NCI-H510A (cell line): Measurements from ENCODE around the gene CREB3L1.
"Not testable (repeated sequence)": the region's sequence is repeated elsewhere in the genome, so short reads cannot be mapped to it uniquely, and the experiment has no call there.

Source experiments
- DNase-seq: peaks from one replicate; lab custom pipeline; 2025; lab: John Stamatoyannopoulos, UW

CREB3L1 gene

GRCh38 chr11:46296528-46297448, 19.3 kb downstream of the CREB3L1 start:
- no peak for DNase-seq

DNA sequence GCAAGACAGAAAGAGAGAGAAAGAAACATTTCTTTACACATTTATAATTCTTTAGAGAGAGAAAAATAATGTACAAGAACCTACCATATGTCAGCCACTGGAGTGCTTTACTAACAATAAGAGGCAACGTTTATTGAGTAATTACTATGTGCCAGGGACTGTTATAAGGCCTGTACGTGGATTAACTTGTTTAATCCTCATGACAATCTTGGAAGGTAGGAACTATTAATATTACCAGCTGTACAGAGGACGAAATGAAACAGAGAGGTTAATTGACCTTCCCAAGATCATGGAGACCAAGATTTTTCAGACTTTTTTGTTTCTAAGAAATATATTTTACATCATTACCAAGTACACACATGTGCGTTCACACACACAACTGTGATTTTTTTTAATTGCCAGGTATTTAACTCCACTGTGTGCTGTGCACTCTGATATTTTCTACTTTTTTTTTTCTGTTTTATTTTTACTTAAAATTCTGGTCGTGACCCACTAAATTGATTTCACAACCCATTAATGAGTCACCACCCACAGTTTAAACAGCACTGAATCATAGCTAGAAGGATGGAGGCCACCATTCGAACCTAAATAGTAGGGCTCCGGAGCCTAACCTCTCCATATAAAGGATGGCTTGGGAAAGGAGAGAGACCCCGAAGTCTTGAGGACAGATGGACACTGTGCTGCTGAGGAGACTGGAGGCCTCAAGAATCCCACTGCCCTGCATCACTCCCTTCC, 21.4 kb downstream of the CREB3L1 start:
- no peak for DNase-seq

DNA sequence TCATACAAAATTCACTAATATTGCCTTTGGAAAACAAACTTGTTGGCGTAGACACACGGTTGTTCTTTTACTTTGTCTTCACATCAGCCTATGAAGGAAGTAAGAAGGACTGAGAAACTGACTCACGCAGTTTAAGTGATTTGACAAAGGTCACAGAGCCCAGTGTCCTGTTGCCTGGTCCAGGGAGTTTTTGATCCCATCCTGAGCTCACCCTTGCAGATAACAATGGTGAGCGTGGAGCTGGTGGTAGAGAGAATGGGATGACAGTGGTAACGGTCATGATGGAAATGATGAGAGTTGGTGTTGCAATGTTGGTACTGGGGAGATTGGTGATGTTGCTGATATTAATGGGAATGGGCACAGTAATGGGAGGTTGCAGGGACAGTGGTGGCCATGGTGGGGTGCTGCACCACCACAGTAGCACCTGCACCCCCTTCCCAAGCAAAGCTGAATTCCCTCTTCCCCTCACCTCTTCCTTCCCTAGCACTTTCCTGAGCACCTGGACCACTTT, 22.0 kb downstream of the CREB3L1 start:
- no peak for DNase-seq

- no peak for DNase-seq
Observed at GRCh38 chr11:46300270-46300669, 22.8 kb downstream of the CREB3L1 start.

DNA sequence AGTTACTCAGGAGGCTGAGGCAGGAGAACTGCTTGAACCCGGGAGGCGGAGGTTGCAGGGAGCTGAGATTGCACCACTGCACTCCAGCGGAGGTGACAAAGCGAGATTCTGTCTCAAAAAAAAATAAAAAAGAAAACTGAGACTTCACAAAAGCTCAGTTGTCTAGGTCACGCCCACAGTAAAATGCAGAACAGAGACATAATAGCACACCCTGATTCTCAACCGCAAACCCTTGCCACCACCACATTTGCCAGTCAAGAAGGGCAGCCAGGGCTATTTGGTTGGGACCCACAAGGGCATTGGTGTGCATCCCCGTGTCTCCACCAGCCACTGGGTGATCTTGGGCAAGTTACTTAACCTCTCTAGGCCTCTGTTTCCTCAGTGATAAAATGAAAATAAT, 25.4 kb downstream of the CREB3L1 start:
- no peak for DNase-seq

- not testable (repeated sequence) for DNase-seq
Observed at GRCh38 chr11:46304036-46304435, 26.6 kb downstream of the CREB3L1 start.

DNA sequence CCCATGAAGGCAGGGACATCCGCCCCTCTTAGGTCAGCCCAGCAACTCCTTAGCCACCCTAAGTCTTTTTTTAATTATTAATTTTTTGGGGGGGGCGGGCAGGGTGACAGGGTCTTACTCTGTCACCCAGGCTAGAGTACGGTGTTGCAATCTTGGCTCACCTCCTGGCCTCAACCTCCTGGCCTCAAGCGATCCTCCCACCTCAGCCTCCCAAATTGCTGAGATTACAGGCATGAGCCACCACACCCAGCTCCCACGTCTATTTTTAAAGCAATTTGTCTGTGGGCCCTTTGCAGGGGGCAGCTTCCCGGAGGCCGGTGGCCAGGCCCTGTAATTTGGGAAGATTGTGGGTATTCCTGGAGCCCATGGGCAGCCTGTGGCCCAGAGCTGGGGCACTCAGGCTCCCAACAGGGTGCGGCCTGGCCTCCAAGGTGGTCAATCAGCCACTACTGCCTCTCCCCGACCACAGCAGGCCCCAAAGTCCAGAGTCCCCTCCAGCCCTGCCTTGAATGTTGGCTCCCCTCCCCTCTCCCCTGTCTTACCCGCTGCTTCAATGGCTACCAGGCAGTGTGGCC, 27.2 kb downstream of the CREB3L1 start:
- DNase-seq: no peak

DNA sequence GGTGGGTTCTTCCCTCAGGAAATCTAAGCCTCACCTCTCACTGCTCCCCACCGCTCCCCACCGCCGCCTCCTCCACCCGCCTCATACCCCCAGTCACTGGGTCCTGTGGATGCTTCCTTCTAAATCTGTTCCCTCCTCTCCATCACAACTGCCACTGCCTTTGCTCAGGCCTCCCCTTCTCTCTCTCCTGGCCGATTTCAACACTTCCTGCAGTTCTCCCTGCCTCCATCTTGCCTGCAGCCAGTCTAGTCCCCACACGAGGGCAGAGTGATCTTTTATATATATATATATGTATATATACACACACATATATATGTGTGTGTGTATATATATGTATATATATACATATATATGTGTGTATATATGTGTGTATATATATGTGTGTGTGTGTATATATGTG, 27.8 kb downstream of the CREB3L1 start:
- no peak for DNase-seq

- DNase-seq: no peak
Observed at GRCh38 chr11:46306296-46306853, 28.9 kb downstream of the CREB3L1 start.

GRCh38 chr11:46307369-46307768, 29.9 kb downstream of the CREB3L1 start:
- DNase-seq: no peak

DNA sequence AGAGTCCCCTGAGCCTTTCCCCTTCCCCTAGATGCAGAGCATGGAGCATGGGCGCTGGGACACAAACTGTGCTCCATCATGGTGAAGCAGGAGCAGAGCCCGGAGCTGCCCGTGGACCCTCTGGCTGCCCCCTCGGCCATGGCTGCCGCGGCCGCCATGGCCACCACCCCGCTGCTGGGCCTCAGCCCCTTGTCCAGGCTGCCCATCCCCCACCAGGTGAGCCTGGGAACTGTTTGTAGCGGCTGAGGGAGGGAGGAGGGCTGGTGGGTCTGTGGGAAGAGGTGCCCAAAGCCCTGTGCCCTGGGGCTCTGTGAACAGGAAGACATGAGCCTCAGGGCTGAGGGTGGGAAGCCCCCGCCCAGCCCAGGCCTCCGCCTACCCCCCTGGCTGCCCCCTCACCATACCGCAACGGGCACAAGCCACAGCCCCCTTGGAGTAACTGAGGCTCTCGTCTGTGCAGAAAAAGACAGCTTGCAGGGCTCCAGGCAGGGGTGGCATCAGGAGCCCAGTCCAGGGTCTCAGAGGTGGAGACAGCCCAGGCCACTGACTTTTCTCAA, 30.4 kb downstream of the CREB3L1 start:
- DNase-seq: no peak

- DNase-seq: no peak
Observed at GRCh38 chr11:46308631-46309419, 31.4 kb downstream of the CREB3L1 start.

DNA sequence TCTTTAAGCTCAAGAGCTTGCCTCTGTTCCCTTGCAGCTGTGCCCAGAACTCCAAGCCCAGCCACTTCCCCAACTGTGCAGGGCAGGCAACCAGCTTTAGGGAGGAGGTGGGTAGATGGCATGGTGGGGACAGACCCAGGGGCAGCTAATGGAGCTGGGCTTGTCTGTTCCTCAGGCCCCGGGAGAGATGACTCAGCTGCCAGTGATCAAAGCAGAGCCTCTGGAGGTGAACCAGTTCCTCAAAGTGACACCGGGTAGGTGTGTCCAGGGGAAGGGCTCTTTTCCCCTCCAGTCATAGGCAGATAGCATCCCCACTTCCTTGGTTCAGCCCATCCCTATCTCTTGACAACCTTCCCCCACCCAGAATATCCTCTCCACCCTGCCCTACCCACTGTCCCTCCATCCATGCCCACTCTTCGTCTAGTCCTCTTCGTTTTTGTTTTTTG, 32.4 kb downstream of the CREB3L1 start:
- DNase-seq: no peak

GRCh38 chr11:46315033-46315738, 37.7 kb downstream of the CREB3L1 start:
- no peak for DNase-seq

- no peak for DNase-seq
Observed at GRCh38 chr11:46315783-46316563, 38.5 kb downstream of the CREB3L1 start.

DNA sequence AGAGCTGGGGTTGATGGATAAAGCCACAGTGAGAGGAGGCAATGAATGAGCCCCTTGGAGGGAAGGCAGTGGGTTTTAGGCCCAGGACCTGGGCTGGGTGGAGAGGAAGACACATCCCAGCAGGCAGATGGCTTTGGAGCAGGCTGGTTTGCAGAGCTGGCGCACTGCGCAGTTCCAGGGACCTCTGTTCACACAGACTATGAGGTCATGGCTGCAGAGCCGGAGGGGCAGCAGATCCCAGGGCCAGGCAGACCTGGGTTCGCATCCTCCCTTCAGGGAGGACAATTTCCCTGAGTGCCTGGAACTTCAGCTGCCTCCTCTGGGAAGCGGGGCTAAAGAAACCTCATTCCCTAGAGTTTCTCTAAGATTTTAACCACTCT, 41.6 kb downstream of the CREB3L1 start:
- DNase-seq: no peak

DNA sequence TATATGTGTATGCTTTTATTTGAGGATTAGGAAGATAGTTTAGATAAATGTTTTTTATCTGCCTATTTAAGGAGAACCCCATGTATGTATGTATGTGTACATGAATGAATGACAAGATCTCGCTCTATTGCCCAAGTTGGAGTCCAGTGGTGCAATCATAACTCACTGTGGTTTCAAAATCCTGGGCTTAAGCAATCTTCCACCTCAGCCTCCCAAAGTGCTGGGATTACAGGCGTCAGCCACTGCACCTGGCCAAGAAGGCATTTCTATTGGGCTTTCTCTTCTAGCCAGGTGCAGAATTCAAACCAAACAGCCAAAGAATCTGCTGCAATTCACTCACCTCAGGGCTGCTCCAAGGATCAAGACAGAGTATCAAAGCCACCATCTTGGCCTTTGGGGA, 44.3 kb downstream of the CREB3L1 start:
- no peak for DNase-seq

- no peak for DNase-seq
Observed at GRCh38 chr11:46322759-46323158, 45.3 kb downstream of the CREB3L1 start.

GRCh38 chr11:46326813-46327416, 49.5 kb downstream of the CREB3L1 start:
- DNase-seq: no peak
